Lower leg skin (tissue), 4 donors: Measurements from ENCODE around the gene GPBP1L1. TPM values are rescaled to one million over a fixed set of nuclear protein-coding genes. Genes with fewer than 3 reads are reported as not detected.

ENCODE experiments used
- DNase-seq, 2 donors: peaks; one replicate each; pipeline ENCODE4 v3.0.0-alpha.2; 2019; ENCODE audit warnings: low spot score in 2 of 2
- H3K4me3 ChIP-seq: fragments of 200-600 bp; sonication (generic); 2 replicates; pipeline ENCODE4 v1.5.1; 2017; ENCODE audit warnings: mild to moderate bottlenecking, low read depth; ENCODE audit not compliant: poor library complexity, severe bottlenecking
- POLR2A ChIP-seq, 2 donors: fragments of 450-650 bp; IDR thresholded peaks; one replicate each; pipeline ENCODE4 v1.6.1; 2016 to 2017; ENCODE audit warnings: antibody characterized with exemption in 2 of 2, mild to moderate bottlenecking in 1 of 2, moderate library complexity in 1 of 2
- WGBS, 2 donors: methylation state at CpG; one replicate each; pipeline ENCODE4 v1.1.5; 2018; 5-methylcytosine and 5-hydroxymethylcytosine counted together
- intact Hi-C: fragments of 100-400 bp; cut with DNase I; formaldehyde crosslinking; loops from one replicate; pipeline ENCODE4 v1.15.0; 2023; ENCODE audit warnings: low total_unique reads
- total RNA-seq, 4 donors: library from RNA; depleted of rRNA; stranded (reverse); fragments of >200 nt; gene quantifications; one replicate each; pipeline ENCODE4 v1.1.0, GENCODE V29; 2016
- TF ChIP-seq, protein P1 (sequence below), 3 donors: fragments of 450-650 bp; IDR thresholded peaks; one replicate each; pipeline ENCODE4 v1.5.1; 2016; ENCODE audit warnings: antibody characterized with exemption in 3 of 3, mild to moderate bottlenecking in 3 of 3, moderate library complexity in 2 of 3

GPBP1L1 gene
- total RNA-seq, 4 donors from 2014 or later, result 109 to 121 (median 111) TPM

GRCh38 chr1:45640293-45640692 is 46.0 kb downstream of the GPBP1L1 start:
- 91 to 93% methylated on average over 1 of the region's 1 CpG for WGBS, 2 donors
- DNase-seq, result no peak
- intact Hi-C loops, result no loop called here
- H3K4me3 ChIP-seq, result no peak overlapping the region
- TF ChIP-seq, protein P1, sequence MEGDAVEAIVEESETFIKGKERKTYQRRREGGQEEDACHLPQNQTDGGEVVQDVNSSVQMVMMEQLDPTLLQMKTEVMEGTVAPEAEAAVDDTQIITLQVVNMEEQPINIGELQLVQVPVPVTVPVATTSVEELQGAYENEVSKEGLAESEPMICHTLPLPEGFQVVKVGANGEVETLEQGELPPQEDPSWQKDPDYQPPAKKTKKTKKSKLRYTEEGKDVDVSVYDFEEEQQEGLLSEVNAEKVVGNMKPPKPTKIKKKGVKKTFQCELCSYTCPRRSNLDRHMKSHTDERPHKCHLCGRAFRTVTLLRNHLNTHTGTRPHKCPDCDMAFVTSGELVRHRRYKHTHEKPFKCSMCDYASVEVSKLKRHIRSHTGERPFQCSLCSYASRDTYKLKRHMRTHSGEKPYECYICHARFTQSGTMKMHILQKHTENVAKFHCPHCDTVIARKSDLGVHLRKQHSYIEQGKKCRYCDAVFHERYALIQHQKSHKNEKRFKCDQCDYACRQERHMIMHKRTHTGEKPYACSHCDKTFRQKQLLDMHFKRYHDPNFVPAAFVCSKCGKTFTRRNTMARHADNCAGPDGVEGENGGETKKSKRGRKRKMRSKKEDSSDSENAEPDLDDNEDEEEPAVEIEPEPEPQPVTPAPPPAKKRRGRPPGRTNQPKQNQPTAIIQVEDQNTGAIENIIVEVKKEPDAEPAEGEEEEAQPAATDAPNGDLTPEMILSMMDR (IDR thresholded peaks at IDR 0.05), result no peak
- no peak for TF ChIP-seq POLR2A (IDR thresholded peaks at IDR 0.05)

- intact Hi-C loops, result no loop called here
- 49 to 53% methylated on average over 1 of the region's 1 CpG for WGBS, 2 donors
- no peak for TF ChIP-seq POLR2A (IDR thresholded peaks at IDR 0.05)
- TF ChIP-seq, protein P1 (IDR thresholded peaks at IDR 0.05), result no peak
- DNase-seq, result no peak
- no peak overlapping the region for H3K4me3 ChIP-seq
These were observed 51.1 kb downstream of the GPBP1L1 start for GRCh38 chr1:45635211-45635610.

- intact Hi-C loops, result no loop called here
- no peak for DNase-seq
- TF ChIP-seq POLR2A (IDR thresholded peaks at IDR 0.05), result no peak
- TF ChIP-seq, protein P1 (IDR thresholded peaks at IDR 0.05), result no peak
- no peak overlapping the region for H3K4me3 ChIP-seq
- WGBS, 2 donors, result 77 to 82% methylated on average over 1 of the region's 1 CpG
These were observed 55.9 kb downstream of the GPBP1L1 start for GRCh38 chr1:45630429-45630828.

GRCh38 chr1:45629035-45629434 is 57.3 kb downstream of the GPBP1L1 start:
- intact Hi-C loops, result no loop called here
- TF ChIP-seq POLR2A (IDR thresholded peaks at IDR 0.05), result no peak
- TF ChIP-seq, protein P1 (IDR thresholded peaks at IDR 0.05), result no peak
- no peak for DNase-seq
- H3K4me3 ChIP-seq, result no peak overlapping the region

DNA sequence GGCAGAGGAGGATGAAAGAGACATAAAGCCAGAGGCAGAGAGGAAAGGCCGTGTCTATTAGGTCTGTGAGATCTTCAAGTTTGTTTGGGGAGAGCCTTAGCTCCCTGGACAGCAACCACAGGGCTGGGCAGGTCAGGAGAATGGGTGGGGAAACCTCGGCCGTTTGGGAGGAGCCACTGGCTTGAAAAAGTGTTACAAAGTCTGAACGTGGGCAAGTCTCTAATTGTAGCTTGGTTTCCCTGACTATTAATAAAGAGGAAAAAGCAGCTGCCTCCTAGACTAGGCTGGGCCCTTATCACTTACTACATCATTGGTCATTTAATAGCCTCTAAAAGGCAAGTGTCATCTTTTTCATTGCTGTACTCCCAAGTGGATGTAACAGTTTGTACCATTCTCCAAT is 62.4 kb downstream of the GPBP1L1 start, which contains the start of gene CCDC17:
Gene CCDC17 (minus strand): TSS at position 83 of the 400 bp plus-strand sequence. CDS start 145 bp downstream, outside the sequence.
- WGBS, 2 donors, result 18 to 39% methylated on average over 4 of the region's 4 CpGs
- TF ChIP-seq POLR2A (IDR thresholded peaks at IDR 0.05), result no peak
- TF ChIP-seq, protein P1 (IDR thresholded peaks at IDR 0.05), result no peak
- no peak within 1 kb of the TSS for H3K4me3 ChIP-seq
- DNase-seq, result no peak
- intact Hi-C loops, result no loop called here
